Daoy (cell line): ENCODE results near the gene TASOR2. TPM values are rescaled to one million over a fixed set of nuclear protein-coding genes. Genes with fewer than 3 reads are reported as not detected.

ENCODE experiments used
- total RNA-seq: library from RNA; depleted of rRNA; stranded (reverse); fragments of >200 nt; shearing (Covaris generic); gene quantifications from 2 replicates; pipeline ENCODE4 v1.2.3, GENCODE V29; 2014; rRNA removed

Gene TASOR2
- total RNA-seq, 1 experiment from 2014 or later = 55.2 TPM

Other genes with a start within 250 kb of the TASOR2 start
- not detected in 2 replicates for gene CALML5, start 185.3 kb upstream of the TASOR2 start, total RNA-seq
- not detected in 2 replicates for gene CALML3, start 159.9 kb upstream of the TASOR2 start, total RNA-seq
- gene ASB13, start 18.2 kb upstream of the TASOR2 start, total RNA-seq = 11.2 and 13.3 TPM in 2 replicates
- 340 and 354 TPM in 2 replicates for gene GDI2, start 128.6 kb downstream of the TASOR2 start, total RNA-seq
- gene ANKRD16, start 205.1 kb downstream of the TASOR2 start, total RNA-seq = 3.5 and 7.9 TPM in 2 replicates
- gene FBH1, start 205.4 kb downstream of the TASOR2 start, total RNA-seq = 35.3 and 41.3 TPM in 2 replicates